Thoracic aorta (tissue), 2 donors: ENCODE data around the gene PTPRH. TPM values are rescaled to one million over a fixed set of nuclear protein-coding genes. Genes with fewer than 3 reads are reported as not detected.
A peak's percentile ranks its signal among the peaks of the same experiment; 100 is the strongest.

ENCODE experiments used
- ATAC-seq: fragments of 150-250 bp; one replicate; pipeline ENCODE4 v1.8.0; 2017; ENCODE audit warnings: low read depth; ENCODE audit not compliant: insufficient number of reproducible peaks, low FRiP score
- DNase-seq: peaks from one replicate; pipeline ENCODE4 v3.0.0-alpha.2; 2020; ENCODE audit warnings: low spot score
- H3K27ac ChIP-seq, 2 donors: fragments of 200-600 bp; sonication (generic); 1 replicate in 1 of 2; 2 replicates in 1 of 2; pipeline ENCODE4 v1.5.1; 2016; ENCODE audit warnings: mild to moderate bottlenecking in 2 of 2, moderate library complexity in 2 of 2
- H3K27me3 ChIP-seq: fragments of 200-600 bp; sonication (generic); replicated peaks from 2 replicates; pipeline ENCODE4 v1.6.0; 2016; ENCODE audit warnings: mild to moderate bottlenecking; ENCODE audit not compliant: insufficient read depth
- H3K36me3 ChIP-seq: fragments of 200-600 bp; sonication (generic); one replicate; pipeline ENCODE4 v1.5.1; 2016
- H3K4me1 ChIP-seq, 2 donors: fragments of 200-600 bp; sonication (generic); 1 replicate in 1 of 2; 2 replicates in 1 of 2; pipeline versions ENCODE4 v1.5.1 to v1.6.0; 2016; ENCODE audit warnings: low read depth in 2 of 2, mild to moderate bottlenecking in 1 of 2; ENCODE audit not compliant: control insufficient read depth in 1 of 2
- H3K4me3 ChIP-seq: fragments of 200-600 bp; sonication (generic); 2 replicates; pipeline ENCODE4 v1.5.1; 2016; ENCODE audit warnings: mild to moderate bottlenecking
- H3K9me3 ChIP-seq: fragments of 200-600 bp; sonication (generic); 2 replicates; pipeline ENCODE4 v1.5.1; 2016
- total RNA-seq, 2 donors: library from RNA; depleted of rRNA; stranded (reverse); fragments of >200 nt; gene quantifications; one replicate each; pipeline versions ENCODE4 v1.1.0 to v1.2.3, GENCODE V29; 2016
- TF ChIP-seq, protein P1 (sequence below): fragments of 200-600 bp; sonication (generic); IDR thresholded peaks from one replicate; pipeline ENCODE4 v1.5.1; 2019; ENCODE audit warnings: antibody characterized with exemption

Gene PTPRH
- total RNA-seq, 2 donors from 2014 or later: 0.14 to 1.1 TPM

DNA sequence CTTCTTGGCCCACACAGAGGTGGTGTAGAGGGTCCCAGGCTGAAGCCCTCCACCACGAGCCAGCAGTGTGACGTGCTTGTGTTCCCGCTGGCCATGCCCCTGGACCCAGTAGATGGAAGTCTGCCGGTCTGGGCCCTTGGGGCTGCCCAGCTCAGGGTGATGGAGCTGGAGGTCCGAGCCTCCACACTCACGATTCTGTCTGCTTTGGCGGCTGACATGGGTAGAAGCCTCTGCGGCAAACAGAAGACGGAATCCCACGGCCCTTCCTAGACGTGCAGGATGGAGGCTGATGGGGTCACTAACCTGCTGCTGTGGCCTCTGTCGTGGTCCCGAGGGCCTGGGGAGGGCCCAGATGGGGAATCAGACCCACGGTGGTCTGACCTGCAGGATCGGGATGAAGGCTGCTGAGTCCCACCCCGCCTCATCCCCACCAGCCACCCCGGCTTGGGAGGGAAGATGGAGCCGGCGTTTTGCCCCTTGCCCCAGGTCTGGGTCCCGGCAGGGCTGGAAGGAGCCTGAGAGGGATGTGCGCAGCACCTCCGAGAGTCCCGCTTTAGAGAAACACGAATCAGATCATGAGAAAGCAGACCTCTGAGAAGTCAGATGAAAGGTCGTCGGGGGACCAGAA is 14.9 kb upstream of the PTPRH start:
- no peaks in the 10 kb centered on the region for H3K27me3 ChIP-seq
- TF ChIP-seq, protein P1, sequence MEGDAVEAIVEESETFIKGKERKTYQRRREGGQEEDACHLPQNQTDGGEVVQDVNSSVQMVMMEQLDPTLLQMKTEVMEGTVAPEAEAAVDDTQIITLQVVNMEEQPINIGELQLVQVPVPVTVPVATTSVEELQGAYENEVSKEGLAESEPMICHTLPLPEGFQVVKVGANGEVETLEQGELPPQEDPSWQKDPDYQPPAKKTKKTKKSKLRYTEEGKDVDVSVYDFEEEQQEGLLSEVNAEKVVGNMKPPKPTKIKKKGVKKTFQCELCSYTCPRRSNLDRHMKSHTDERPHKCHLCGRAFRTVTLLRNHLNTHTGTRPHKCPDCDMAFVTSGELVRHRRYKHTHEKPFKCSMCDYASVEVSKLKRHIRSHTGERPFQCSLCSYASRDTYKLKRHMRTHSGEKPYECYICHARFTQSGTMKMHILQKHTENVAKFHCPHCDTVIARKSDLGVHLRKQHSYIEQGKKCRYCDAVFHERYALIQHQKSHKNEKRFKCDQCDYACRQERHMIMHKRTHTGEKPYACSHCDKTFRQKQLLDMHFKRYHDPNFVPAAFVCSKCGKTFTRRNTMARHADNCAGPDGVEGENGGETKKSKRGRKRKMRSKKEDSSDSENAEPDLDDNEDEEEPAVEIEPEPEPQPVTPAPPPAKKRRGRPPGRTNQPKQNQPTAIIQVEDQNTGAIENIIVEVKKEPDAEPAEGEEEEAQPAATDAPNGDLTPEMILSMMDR: no peak
- H3K27ac ChIP-seq: no peak overlapping the region
- no peaks in the 10 kb centered on the region for H3K9me3 ChIP-seq
- H3K4me1 ChIP-seq: no peaks in the 10 kb centered on the region
- H3K4me3 ChIP-seq: no peak overlapping the region
- H3K36me3 ChIP-seq: peaks cover 3% of the 10 kb centered on the region
- DNase-seq (no peak), ATAC-seq (no peak)

DNA sequence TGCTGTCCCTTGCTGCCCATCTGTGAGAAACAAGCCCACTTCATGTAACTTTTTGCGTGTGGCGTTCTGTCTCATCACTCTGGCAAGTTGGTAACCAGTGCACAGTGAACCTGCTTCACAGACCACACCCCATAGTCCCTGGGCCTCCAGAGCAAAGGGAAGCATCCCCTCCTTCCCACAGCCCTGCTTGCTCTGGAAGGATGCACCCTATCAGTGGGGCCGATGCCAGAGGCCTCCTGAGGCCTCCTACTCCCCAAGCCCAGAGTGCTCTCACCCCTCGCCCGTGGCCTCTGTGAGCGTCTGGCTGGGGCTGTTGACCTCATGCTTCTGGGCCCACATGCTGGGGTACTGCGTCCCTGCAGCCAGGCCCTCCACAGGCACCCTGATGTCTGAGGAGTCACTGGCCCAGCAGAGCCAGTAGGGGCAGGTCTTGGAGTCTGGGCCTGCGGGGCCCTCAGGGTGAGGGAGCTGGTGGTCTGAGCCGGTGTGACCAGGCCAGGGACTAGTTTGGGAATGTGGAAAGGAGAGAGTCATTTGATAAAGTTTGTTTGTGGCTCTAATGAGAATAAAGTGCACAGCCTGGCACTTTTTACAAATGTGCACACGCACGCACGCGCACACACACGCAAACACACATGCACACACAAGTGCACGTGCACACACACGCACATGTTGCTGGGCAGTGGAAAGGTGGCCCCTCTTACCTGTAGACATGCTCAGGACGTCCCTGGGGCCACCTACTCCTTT is 14.2 kb upstream of the PTPRH start:
- TF ChIP-seq, protein P1: no peak
- no peaks in the 10 kb centered on the region for H3K27me3 ChIP-seq
- ATAC-seq: no peak
- H3K27ac ChIP-seq: no peak overlapping the region
- DNase-seq: no peak
- H3K9me3 ChIP-seq: no peaks in the 10 kb centered on the region
- H3K4me3 ChIP-seq: no peak overlapping the region
- no peaks in the 10 kb centered on the region for H3K4me1 ChIP-seq
- peaks cover 3% of the 10 kb centered on the region for H3K36me3 ChIP-seq

DNA sequence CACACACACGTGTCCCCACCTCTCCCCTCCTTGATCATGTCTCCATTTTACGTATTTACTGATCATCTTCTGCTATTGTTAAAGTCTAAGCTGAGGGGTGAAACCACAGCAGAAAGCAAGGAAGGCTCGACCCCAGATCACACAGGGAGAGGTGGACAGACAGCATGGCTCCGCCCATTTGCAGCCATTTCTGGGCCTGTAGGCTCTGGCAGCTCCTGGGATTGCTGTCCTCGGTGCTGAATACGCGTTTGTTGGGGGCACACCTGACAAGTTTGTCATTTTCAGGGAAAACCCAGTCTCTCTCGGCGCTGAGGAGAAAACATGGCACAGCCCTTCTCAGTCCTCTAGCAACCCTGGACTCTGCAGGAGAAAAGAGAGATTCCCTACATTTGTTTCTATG is 11.2 kb upstream of the PTPRH start:
- Histone ChIP-seq H3K4me1 (peaks cover 5 to 6% of the 10 kb centered on the region in 2 donors), H3K27me3 (no peaks in the 10 kb centered on the region), H3K27ac (no peak overlapping the region), H3K4me3 (no peak overlapping the region), H3K36me3 (no peaks in the 10 kb centered on the region), H3K9me3 (no peaks in the 10 kb centered on the region)
- TF ChIP-seq, protein P1: no peak
- no peak for DNase-seq
- ATAC-seq: no peak

DNA sequence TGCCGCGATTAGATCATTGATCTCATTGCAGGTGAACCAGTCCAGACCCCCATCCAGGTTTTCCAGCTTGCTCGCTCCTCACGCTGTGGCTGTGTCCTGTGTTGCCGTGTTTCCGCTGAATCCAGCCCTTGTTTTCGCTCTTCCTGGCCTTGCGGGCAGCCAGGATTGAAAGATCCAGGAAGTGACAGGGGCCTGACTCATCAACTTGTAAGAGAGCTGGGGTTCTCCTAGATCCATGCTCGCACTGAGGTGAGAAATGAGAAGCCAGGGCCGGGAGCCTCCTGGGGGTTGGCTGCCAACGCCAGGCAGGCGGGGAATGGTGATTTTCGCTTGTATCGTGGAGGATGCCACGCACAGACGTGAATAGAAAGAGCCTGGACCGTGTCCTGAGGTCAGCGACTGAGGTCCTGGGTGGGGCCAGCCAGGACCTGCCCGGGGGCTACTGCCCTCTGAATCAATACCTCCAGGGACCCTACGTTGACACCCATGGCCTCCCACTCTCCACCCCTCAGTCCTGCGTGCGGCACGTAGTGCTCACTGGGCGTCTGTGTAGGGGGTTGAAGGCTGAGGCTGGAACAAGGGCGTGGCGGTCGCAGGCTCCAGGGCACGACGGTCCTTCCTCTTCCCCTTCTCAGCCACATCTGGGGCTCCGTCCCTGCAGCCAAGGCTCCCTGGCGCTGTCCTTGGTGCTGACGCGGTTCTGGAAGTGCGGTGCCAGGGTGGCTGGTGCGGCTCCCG is 7.3 kb upstream of the PTPRH start:
- DNase-seq (peak; percentile 34), ATAC-seq (no peak)
- peaks cover 5 to 6% of the 10 kb centered on the region in 2 donors for H3K4me1 ChIP-seq
- peaks cover 8% of the 10 kb centered on the region for H3K9me3 ChIP-seq
- TF ChIP-seq, protein P1: no peak
- no peaks in the 10 kb centered on the region for H3K27me3 ChIP-seq
- no peaks in the 10 kb centered on the region for H3K36me3 ChIP-seq
- peak overlapping the region; percentile 60 for H3K4me3 ChIP-seq
- no peak overlapping the region for H3K27ac ChIP-seq

DNA sequence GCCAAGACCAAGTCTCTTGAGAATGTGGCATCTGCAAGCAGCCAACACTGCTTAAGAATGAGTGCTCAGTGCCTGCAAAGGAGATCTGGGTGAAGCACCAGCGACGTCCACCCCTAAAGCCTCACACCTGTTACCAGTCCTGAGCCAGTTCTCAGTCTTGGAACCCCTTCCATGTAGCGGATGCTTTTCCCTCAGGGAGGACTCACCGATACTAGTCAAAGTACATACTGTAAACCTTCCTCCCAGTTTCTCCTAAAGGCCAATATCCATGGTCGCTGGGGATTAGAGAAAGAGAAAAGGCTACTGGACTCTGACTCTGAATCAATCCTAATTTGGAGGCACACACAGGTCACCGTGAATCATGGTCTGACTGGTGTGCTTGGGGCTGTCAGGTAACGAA is 4.2 kb upstream of the PTPRH start:
- H3K36me3 ChIP-seq: no peaks in the 10 kb centered on the region
- ATAC-seq (no peak), DNase-seq (no peak)
- H3K27me3 ChIP-seq: no peaks in the 10 kb centered on the region
- H3K4me3 ChIP-seq: no peak overlapping the region
- peaks cover 5 to 6% of the 10 kb centered on the region in 2 donors for H3K4me1 ChIP-seq
- H3K9me3 ChIP-seq: peaks cover 8% of the 10 kb centered on the region
- H3K27ac ChIP-seq: no peak overlapping the region
- TF ChIP-seq, protein P1: no peak
